GM19463 (cell line): ENCODE results near the gene DUSP5.
A peak's percentile ranks its signal among the peaks of the same experiment; 100 is the strongest.
"Not testable (repeated sequence)": the region's sequence is repeated elsewhere in the genome, so short reads cannot be mapped to it uniquely, and the experiment has no call there.

Experiments
- ATAC-seq: cut with Tn5 transposase; IDR thresholded peaks from one replicate; pipeline ENCODE4 v1.9.1; 2021; ENCODE audit warnings: mild to moderate bottlenecking, moderate library complexity; ENCODE audit not compliant: unreplicated experiment

The DUSP5 gene

GRCh38 chr10:110514848-110515247, 17.1 kb downstream of the DUSP5 start:
- ATAC-seq = no peak

- ATAC-seq = no peak
These were observed 19.2 kb downstream of the DUSP5 start for GRCh38 chr10:110516815-110517492.

- ATAC-seq = no peak
These were observed 24.8 kb downstream of the DUSP5 start for GRCh38 chr10:110522365-110522988.

- ATAC-seq = no peak
These were observed 26.0 kb downstream of the DUSP5 start for GRCh38 chr10:110523736-110524135.

- ATAC-seq = no peak
These were observed 26.6 kb downstream of the DUSP5 start for GRCh38 chr10:110524179-110524858.

GRCh38 chr10:110524859-110525232, 27.1 kb downstream of the DUSP5 start:
- no peak for ATAC-seq

- no peak for ATAC-seq
These were observed 27.9 kb downstream of the DUSP5 start for GRCh38 chr10:110525349-110526260.

GRCh38 chr10:110527731-110528171, 30.0 kb downstream of the DUSP5 start:
- ATAC-seq = no peak

- ATAC-seq = peak; percentile 9
These were observed 30.7 kb downstream of the DUSP5 start for GRCh38 chr10:110528224-110528996.

GRCh38 chr10:110528997-110529524, 31.4 kb downstream of the DUSP5 start:
- ATAC-seq = peak; percentile 82

- ATAC-seq = no peak
These were observed 31.9 kb downstream of the DUSP5 start for GRCh38 chr10:110529596-110530011.

- ATAC-seq = no peak
These were observed 32.6 kb downstream of the DUSP5 start for GRCh38 chr10:110530131-110530831.

GRCh38 chr10:110531687-110532086, 34.0 kb downstream of the DUSP5 start:
- no peak for ATAC-seq

GRCh38 chr10:110532628-110533027, 34.9 kb downstream of the DUSP5 start:
- not testable (repeated sequence) for ATAC-seq

GRCh38 chr10:110533149-110533548, 35.4 kb downstream of the DUSP5 start:
- no peak for ATAC-seq

GRCh38 chr10:110534571-110534970, 36.9 kb downstream of the DUSP5 start:
- no peak for ATAC-seq

- peak; percentile 86 for ATAC-seq
These were observed 38.5 kb downstream of the DUSP5 start for GRCh38 chr10:110535958-110536891.

GRCh38 chr10:110539091-110539490, 41.4 kb downstream of the DUSP5 start:
- no peak for ATAC-seq
